Glomerular visceral epithelial cell (primary cell): Measurements from ENCODE around the gene ZDHHC1.
"Not testable (repeated sequence)": the region's sequence is repeated elsewhere in the genome, so short reads cannot be mapped to it uniquely, and the experiment has no call there.

Source experiments
- DNase-seq: peaks from one replicate; pipeline ENCODE4 v3.0.0-alpha.2; 2016; ENCODE audit errors: extremely low spot score

ZDHHC1 gene

DNA sequence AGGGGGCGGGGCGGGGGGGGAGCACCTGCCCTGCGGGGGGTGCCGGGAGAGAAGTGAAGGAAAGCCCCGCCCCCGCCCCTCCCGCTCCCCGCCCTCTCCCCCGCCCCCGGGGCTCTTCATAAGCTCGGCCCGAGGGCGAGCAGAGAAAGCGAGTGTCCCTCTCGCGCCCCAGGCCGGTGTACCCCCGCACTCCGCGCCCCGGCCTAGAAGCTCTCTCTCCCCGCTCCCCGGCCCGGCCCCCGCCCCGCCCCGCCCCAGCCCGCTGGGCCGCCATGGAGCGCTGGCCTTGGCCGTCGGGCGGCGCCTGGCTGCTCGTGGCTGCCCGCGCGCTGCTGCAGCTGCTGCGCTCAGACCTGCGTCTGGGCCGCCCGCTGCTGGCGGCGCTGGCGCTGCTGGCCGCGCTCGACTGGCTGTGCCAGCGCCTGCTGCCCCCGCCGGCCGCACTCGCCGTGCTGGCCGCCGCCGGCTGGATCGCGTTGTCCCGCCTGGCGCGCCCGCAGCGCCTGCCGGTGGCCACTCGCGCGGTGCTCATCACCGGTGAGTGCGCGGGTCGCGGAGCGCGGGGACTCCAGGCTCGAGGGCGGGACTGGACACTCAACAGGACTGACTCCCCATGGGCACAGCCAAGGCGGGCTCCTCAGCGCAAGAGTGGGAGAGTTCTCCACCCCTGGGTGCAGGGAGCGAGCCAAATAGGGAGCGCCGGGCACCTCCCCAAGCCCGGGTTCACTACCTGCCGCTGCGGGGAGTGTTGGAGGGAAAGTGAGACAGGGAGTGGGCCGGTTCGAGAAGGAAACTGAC lies 14.9 kb upstream of the ZDHHC1 start, which contains the start of gene HSD11B2:
Gene HSD11B2, plus strand, starts transcription at position 145 of the 798 bp plus-strand sequence. Its CDS starts 128 bp downstream, at position 273.
- peak; percentile 67 for DNase-seq

DNA sequence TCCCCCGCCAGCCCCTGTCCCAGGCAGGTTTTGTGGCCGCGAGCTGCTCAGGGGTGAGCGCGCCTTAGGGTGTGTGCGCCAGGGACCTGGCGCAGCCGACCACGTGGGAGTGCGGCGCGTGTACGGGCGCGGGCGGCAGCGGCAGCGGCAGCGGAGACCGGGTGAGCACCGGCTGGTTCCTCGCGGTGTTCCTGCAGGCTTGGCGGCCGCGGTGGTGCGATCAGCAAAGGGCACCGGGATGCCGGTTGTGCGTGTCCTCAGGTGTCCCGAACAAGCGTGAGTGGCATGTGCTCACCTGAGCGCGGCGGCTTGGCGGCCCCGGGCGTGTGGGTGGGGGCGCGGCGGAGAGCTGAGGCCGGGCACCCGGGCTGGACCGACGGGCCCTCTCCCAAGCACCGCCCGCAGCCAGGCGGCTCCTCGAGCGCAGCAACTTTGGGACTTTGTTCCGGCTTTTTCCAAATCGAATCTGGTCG lies 14.3 kb upstream of the ZDHHC1 start:
- no peak for DNase-seq

DNA sequence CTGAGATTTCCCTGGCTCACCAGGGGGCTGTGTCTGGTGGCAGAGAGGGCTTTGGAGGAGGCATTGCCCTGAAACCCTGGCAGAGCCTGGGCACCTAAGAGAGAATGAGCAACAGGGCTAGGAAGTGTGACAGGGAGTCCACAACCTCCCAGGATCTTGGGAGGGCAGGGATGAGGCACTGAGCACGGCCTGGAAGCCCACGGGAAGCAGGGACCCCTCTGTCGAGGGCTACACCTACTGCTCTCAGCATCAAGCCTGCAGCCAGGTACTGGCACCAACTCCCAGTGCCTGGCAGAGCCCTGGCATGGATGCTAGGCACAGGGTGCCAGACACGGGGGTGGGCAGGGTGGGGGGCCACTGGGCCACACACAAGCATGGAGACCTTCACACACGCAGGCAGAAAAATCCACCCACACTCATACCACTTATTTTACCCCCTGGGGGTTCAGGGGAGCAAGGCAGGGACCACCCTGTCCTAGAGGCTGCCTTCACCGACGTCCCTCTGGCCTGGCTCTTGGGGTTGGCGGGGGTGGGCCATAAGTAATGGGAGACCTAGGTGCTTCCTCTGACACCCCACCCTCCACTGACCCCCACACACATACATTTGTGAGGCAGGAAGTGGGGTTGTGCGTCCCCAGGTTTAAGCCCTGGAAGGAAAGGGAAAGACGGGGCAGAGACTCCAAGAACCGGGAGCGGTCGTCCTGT lies 13.7 kb upstream of the ZDHHC1 start:
- no peak for DNase-seq

DNA sequence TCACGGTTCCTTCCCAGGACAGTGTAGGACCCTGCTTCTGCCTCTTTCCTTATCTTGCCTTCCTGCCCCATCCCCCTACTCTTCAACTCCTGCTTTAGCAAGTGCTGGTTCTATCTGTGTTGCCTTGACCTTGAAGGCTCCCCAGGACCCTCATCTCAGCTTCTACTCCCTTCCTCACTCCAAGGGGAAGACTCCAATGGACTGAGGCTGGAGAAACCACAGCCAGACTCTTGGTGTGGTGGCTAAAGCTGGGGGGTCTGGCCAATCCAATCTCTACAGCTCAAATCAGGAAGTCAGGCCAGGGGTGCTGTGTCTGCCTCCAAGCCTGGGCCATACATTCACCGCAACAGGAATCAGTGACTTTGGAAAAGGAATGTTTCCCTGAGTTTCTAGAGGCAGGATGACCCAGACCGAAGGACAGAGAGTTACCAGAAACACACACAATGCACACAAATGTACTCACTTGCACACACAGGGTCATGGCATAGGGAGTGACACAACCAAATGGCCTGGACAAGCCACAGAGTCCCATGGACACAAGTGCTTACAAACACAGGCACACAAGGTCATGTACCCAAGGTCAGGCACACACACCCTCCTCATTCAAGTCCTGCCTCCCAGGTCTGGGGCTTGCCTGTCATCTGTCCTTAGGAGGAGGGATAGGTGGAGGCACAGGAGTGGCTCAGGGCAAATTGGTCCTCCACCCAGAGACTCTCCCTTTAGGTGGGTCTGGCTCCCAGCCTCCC lies 12.9 kb upstream of the ZDHHC1 start:
- DNase-seq: no peak

DNA sequence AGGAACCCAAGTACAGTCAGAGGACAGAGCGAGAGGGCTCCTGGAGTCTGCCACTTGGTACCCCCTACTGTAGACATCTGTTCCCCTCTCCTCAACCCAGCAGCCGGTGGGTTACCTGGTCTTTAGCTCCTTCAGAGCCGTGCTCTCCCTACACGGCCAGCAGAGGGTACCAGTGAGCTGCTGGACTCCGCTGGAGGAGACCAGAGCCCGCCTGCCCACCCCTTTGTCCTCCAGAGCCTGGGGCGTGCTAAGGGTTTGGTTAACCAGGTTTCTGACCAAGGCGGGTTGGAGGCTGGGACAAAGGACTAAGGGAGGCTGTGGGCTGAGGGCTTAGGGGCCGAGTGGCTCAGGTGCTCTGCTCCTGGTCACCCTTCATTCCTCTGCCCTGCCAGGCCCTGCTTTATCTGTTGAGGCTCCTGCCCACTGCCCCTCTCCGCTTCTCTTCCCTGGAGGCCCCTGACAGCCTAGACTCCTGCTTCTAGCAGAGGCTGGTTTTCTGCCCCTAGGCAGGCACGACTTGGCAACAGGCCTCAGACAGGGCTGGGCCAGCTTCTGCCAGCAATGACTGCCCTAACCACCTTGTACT lies 12.0 kb upstream of the ZDHHC1 start:
- DNase-seq: peak; percentile 61

DNA sequence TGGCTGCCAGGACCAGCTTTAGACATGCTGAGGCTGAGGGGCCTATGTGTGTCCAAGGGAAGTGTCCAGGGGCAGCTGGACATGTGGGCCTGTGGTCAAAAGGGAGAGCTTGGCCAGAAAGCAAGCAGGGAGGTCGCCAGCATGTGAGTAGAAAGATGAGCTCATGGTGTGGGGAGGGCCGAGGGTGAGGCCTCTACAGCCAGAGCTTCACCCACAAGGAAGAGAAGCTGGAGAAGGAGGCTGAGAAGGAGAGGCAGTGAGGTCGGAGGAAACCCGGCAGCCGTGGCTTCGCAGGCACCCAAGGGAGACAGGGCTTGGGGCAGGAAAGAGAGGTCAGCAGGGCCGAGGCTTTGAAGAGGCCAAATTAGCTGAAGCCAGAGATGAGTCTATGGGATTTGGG lies 10.7 kb upstream of the ZDHHC1 start:
- peak; percentile 15 for DNase-seq

DNA sequence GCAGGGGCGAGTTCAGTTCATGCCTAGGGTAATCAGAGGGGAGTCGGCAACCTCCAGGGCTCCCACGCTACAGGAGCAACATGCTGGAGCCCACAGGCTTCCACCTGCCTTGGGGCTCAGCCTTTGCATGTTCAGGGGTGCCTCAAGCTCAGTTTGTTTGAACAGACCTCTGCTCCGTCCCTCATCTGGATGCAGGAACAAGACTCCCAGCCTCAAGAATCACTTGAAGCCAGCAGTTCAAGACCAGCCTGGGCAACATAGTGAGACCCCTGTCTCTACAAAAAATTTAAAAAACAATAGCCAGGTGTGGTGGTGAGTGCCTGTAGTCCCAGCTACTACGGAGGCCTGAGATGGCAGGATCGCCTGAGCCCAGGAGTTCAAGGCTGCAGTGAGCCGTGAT lies 9.7 kb upstream of the ZDHHC1 start:
- DNase-seq: no peak

DNA sequence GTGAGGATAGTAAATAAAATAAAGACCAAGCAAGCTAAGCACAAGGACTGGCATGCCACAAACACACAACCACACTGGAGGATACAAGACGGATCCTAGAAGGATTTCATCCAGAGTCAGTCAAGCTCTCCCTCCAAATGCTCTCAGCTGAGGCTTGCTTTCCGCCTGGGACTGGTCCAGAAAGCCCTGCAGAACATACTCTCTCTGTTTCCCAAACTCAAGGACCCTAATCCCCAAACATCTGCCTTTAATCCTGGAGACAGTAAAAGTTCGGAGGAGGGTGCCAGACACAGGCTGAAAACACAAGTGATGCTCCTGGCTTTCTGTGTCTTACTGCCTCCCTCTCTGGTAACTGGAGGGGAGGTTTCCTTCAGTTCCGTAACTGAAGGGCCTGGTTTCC lies 9.3 kb upstream of the ZDHHC1 start:
- DNase-seq: no peak

DNA sequence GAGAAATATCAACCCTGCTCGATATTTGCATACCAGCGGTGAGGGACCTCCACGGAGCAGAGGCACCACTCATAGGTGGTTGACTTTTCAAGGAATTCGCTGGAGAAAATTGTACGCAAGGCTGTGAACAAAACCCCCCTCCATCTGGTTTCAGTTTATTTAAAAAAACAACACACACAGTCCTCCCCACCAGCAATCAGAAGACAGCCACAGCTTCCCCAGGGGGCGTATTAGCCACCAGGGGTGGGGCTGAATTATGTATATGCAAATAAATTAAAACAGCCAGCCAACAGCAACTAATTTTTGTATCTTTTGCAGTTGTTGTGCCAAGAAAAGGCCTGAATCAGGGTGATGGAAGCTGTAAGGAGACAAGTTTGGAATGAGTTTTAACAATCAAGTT lies 8.8 kb upstream of the ZDHHC1 start:
- no peak for DNase-seq

DNA sequence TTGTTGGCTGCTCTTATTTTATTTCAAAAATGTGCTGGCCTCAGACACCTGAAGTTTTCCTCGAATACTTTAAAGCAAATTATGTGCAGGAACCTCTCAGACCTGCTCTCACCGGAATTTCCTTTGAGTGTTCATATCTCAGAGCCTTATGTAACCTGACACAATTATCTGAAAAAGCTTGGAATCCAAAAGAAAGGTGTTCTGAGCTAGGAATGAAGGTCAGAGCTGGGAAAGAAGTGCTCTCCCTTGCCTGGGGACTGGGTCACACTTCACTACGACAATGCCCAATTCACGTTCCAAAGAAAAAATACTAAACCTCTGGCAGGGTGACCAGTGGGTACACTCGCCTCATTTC lies 8.0 kb upstream of the ZDHHC1 start:
- no peak for DNase-seq

DNA sequence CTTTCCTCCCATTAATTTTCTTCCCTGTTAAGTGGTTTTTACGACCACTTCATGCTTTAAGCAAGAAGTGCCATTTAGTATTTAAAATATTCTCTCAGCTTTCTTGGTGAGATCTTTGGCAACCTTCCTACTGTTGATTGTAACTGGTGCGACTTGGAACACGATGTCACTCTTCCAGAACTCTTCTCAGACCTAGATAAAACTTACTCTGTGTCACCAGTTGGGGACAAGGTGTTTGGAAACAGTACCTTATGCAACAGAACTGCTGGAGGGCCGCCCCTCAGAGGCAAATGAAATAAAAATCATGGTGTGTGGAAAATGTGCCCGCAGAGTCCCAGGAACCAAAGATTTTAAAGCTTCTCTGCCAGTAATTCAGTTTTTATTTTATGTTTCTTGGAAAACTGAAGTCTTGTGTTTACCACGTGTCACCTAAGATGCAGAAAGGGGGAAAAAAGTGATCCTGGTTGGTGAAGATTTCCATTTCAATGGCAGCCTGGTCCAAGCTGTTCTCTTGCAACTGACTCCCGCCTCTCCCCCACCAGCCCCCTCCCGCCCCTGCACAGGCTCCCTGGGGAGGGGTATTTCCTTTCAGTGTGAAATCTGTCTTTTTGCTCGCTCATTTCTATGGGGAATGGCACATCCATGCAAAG lies 7.5 kb upstream of the ZDHHC1 start:
- DNase-seq: no peak

DNA sequence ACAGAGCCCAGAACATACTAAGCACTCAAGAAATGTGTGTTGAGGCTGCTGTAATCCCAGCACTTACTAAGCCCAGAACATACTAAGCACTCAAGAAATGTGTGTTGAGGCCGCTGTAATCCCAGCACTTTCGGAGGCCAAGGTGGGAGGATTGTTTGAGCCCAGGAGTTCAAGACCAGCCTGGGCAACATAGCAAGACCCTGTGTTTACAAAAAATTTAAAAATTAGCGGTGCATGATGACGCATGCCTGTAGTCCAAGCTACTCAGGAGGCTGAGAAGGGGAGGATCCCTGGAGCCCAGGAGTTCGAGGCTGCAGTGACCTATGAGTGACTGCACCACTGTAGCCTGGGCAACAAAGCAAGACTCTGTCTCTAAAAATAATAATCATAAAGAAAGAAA lies 6.7 kb upstream of the ZDHHC1 start:
- no peak for DNase-seq

DNA sequence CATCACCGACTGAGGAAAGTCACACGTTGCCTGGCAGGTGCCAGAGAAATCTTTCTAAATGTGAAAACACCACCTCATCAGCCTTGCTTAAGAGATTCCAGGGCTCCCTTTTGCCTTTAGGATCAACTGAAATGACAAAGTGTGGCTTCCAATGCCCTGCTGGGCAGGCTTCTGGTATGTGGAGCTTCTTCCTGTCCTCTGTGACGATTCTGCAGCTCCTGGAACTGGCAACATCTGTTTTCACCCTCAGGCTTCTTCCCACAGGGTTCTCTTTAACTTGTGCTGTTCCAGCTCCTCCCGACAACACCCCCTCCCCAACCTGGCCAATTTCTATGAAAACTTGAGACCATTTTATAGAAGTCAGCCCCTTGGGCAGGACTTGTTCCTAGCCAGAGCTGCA lies 4.8 kb upstream of the ZDHHC1 start:
- DNase-seq: no peak

DNA sequence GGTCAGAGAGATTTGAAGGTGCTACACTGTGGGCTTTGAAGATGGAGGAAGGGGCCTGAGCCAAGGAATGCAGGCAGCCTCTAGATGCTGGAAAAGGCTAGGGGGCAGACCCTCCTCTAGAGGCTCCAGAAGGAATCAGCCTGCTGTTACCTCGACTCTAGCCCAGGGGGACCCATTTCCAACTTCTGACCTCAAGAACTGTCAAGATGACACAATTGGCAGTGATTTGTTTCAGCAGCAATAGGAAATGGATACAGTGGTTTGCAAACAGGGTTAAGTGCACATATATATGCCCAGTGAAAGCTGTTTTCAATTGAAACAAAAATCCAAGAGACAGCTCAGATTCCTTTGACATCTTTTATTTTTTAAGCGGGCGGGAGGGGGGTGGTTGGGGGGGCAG lies 3.7 kb upstream of the ZDHHC1 start:
- no peak for DNase-seq

DNA sequence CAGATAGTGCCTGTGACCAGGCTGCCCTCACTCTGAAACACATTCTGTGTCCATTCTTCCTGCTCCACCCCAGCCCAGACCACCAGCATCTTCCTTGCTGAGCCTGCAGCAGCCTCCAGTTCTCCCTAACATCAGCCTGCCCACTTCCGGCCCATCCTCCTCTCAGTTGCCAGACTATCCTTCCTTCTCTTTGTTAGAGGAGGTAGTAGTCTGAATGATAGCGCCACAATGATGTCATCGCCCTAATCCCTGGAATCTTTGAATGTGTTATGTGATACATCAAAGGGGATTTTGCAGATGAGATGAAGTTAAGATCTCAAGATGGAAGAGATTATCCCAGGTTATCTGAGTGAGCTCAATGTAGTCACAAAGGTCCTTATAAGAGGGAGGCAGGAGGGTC lies 3.2 kb upstream of the ZDHHC1 start:
- DNase-seq: no peak

DNA sequence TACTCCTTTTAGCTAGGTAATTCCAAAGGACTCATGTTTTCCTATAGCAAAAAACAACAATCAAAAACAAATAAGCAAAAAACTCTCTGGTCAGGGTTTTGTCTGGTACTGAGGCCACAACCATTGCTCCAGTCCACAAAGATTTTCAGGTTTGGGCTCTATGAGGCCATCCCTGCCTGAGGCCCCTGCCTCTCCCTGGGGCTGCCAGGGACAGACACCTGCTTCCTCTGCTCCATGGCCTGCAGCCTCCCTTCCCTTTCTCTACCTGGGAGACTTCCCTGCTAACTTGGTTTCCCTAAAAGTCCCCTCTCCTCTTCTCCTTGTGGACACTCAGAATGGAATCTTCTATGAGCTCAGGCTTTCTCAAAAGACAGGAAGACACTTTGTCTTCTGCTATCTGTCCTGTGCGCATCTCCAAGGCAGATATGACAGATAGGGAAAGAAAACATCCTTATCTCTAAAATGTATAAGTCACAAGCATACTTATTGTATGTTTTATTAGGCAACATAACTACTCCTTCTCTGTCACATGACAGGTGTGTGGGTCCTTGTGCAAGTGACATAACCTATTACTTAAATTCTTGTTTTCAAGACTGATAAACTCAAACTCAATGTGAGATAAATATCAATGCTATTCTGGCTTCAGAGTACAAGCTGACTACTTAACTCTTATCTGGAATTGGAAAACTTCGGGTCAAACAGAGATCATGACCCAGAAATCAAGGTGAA lies 1.2 kb upstream of the ZDHHC1 start:
- no peak for DNase-seq

DNA sequence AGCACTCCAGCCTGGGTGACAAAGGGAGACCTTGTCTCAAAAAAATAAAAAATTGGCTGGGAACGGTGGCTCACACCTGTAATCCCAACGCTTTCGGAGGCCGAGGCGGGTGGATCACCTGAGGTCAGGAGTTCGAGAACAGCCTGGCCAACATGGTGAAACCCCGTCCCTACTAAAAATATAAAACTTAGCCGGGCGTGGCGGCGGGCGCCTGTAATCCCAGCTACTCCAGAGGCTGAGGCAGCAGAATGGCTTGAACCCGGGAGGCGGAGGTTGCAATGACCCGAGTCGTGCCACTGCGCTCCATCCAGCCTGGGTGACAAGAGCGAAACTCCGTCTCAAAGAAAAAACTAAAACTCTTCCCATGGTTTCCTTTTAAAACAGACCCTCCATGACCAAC lies 856 bp downstream of the ZDHHC1 start:
- DNase-seq: not testable (repeated sequence)

DNA sequence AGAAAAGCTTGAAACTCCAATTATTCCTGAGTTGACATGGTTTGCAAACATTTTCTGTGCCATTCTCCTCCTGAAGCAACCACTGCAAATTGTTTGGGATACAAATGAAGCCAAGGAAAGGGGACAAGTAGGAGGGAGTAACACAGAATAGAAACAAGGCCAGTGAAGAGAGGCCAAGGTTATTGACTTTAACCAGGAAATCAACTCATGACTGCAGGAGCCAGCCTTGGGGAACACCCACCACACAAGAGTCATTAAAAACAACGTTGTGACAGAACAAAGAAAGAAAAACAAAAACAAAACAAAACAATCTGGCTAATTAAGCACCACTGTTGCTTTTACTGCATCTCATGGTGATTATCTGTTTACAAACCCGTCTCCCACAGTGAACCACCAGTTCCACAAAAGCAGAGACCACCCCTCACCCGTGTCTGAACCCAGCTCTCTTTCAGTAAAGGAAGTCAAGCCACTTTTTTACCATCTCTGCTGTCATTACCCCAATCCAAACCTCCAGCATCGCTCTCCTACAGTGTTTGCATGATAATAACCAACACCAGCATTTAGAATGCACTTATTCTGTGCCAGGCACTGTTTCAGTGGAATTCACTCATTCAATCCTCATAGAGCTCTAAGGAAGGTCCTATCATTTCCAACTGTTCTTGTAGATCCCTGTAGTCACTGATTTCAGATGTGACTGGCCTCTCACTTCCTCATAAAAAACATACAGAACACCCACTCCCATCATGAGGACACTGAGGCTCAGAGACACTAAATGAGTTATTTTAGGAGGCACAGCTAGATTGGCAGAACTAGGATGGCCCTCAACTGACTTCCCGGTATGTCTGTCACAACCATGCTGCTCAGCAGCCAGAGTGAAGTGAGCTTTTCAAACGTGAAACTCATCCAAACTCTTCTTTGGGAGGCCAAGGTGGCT lies 2.0 kb downstream of the ZDHHC1 start:
- no peak for DNase-seq

DNA sequence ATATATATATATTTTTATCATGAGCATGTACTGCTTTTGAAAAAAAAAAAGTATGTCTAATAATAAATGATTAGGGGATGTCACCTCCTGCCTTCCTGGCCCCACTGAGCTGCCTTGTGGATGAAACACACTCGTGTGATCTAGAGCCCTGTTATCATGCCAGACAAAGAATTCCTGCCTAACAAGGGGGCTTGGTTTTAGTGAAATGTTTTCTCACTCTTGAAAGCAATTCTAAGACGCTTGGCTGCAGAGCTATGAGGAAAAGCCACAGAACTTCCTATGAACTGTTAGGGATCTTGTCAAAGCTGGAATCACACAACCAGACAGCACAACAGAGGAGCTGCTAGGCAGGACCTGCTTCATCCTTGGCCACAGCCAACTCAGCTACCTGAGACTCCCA lies 4.0 kb downstream of the ZDHHC1 start:
- DNase-seq: no peak

DNA sequence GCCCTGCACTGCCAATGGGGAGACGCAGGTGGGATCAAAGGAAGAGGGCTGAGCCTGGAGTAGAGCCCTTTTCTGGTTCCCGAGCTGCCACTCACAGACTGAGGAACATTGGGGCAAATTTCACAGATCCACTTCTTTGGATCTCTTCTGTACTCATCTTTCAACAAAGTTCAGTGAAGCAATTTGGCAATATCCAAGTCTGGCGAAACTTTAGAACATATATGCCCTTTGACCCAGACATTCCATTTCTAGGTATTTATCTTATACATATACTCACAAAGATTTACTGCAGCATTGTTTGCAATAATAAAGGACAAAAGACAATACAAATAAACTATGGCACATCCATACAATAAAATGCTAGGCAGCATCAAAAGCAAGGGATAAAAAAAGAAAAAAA lies 4.9 kb downstream of the ZDHHC1 start:
- no peak for DNase-seq
